ENCODE data around the gene FAM193B.

The FAM193B gene

GRCh38 chr5:177470759-177471536, 83.4 kb downstream of the FAM193B start:
- DNase-seq (ENCODE audit: low read depth, low spot score) = no peak

All from brain pericyte (primary cell).